ENCODE measurements around the gene WWOX.

WWOX gene

DNA sequence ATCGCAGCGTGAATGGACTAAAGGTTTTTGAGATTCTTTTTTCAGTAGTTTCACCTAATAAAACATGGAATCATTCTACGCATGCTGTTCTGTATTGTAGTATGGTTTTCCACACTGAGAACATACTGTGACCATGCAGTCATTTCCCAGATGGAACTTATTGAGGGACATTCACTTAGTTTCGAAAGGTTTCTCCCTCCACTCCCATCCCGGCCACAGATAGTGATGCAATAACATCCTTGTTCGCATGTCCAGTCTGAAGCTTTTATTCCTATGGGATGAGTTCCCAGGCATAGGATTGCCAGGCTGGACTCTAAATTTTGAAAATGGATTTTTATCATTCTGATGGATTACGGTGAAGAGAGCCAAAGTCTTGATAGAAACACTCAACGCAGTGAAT lies 420.4 kb downstream of the WWOX start:
- Histone ChIP-seq H3K4me3 (ENCODE audit: low read length) (no peak overlapping the region), H3K9me3 (ENCODE audit: control insufficient read depth, low read depth, low read length) (no peaks in the 10 kb centered on the region), H3K27me3 (ENCODE audit: control insufficient read depth, insufficient read depth, low read length) (no peaks in the 10 kb centered on the region), H3K27ac (ENCODE audit: low read length) (no peak overlapping the region), H3K9ac (ENCODE audit: low read length) (no peak overlapping the region), H3K4me1 (ENCODE audit: control insufficient read depth, low read depth, low read length) (no peaks in the 10 kb centered on the region), H3K36me3 (ENCODE audit: control insufficient read depth, low read depth, low read length) (no peaks in the 10 kb centered on the region)

DNA sequence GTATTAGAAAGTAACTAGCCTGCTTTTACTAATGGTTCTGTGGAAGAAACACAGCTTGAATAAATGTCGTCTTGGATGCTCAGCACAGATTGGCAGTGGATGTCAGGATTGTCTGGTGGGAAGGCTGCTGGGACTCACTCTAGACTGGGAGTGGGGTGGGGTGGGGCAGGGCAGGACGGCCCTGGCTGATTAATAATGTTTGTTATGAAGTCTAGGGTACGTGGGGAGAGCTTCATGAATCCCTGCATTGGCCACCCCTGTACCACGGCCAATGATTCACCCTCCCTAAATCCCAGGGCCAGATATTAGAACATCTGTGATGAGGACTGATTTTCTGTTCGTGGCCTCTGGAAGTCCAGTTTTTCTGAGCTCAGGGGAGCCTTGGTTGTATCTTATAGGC lies 421.0 kb downstream of the WWOX start:
- Histone ChIP-seq H3K27me3 (ENCODE audit: control insufficient read depth, insufficient read depth, low read length) (no peaks in the 10 kb centered on the region), H3K27ac (ENCODE audit: low read length) (no peak overlapping the region), H3K4me3 (ENCODE audit: low read length) (no peak overlapping the region), H3K9me3 (ENCODE audit: control insufficient read depth, low read depth, low read length) (no peaks in the 10 kb centered on the region), H3K36me3 (ENCODE audit: control insufficient read depth, low read depth, low read length) (no peaks in the 10 kb centered on the region), H3K4me1 (ENCODE audit: control insufficient read depth, low read depth, low read length) (no peaks in the 10 kb centered on the region), H3K9ac (ENCODE audit: low read length) (no peak overlapping the region)

DNA sequence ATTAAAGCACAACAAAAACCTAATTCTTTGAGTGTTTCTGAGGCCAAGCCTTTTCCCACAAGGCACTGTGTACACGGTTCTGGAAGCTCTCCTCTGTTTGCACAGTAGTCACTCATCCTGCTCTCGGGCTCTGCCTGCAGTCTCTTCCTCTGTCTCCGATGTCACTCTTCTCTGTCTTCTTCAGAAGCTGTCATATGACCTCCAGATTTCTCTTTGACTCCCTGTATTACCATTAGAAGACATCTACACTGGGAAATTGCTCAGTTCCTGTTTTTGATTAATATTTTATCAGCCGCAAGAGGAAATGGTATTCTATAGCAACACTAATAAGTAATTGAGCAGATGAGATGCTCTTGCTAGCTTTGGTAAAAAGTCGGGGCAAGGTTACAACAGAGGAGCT lies 422.9 kb downstream of the WWOX start:
- H3K4me1 ChIP-seq (ENCODE audit: control insufficient read depth, low read depth, low read length) = no peaks in the 10 kb centered on the region
- no peaks in the 10 kb centered on the region for H3K9me3 ChIP-seq (ENCODE audit: control insufficient read depth, low read depth, low read length)
- no peak overlapping the region for H3K9ac ChIP-seq (ENCODE audit: low read length)
- no peaks in the 10 kb centered on the region for H3K36me3 ChIP-seq (ENCODE audit: control insufficient read depth, low read depth, low read length)
- H3K4me3 ChIP-seq (ENCODE audit: low read length) = no peak overlapping the region
- no peaks in the 10 kb centered on the region for H3K27me3 ChIP-seq (ENCODE audit: control insufficient read depth, insufficient read depth, low read length)
- no peak overlapping the region for H3K27ac ChIP-seq (ENCODE audit: low read length)

DNA sequence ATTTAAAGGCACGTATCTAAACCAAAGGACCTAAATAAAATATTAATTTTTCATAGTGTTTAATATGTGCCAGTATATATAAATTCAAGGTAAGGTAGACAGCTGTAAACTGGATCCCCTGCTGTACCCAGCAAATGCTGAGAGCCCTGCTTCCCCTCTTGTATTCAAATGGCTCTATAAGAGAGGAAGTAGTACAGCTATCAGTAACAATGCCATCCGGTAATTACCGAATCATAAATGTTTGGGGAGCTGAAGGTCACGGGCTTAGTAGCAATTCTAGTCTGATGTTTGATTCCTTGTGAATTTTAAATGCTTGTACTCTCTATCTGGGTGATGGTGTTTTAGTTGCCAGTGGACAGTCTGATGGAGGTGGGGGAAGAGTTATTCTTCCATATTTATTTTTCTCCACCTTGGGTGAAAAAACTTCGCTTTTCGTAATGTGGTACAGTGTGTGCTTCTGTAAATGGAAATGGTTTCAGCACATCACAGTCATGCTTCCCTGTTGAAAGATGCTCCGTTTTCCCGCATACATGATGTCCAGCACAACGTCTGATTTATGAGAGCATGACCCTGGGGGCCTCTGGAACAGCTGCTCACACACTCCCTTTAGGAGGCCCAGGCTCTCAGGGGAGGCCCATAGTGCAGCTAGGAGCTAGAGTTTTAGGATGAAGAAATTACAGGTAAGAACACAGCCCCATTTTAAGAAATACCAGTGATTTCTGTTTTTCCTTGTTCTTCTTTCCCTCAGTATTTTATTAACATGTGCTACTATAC lies 423.9 kb downstream of the WWOX start:
- H3K4me3 ChIP-seq (ENCODE audit: low read length) = no peak overlapping the region
- H3K9me3 ChIP-seq (ENCODE audit: control insufficient read depth, low read depth, low read length) = no peaks in the 10 kb centered on the region
- no peak overlapping the region for H3K27ac ChIP-seq (ENCODE audit: low read length)
- H3K36me3 ChIP-seq (ENCODE audit: control insufficient read depth, low read depth, low read length) = no peaks in the 10 kb centered on the region
- no peaks in the 10 kb centered on the region for H3K27me3 ChIP-seq (ENCODE audit: control insufficient read depth, insufficient read depth, low read length)
- H3K4me1 ChIP-seq (ENCODE audit: control insufficient read depth, low read depth, low read length) = no peaks in the 10 kb centered on the region
- H3K9ac ChIP-seq (ENCODE audit: low read length) = no peak overlapping the region

DNA sequence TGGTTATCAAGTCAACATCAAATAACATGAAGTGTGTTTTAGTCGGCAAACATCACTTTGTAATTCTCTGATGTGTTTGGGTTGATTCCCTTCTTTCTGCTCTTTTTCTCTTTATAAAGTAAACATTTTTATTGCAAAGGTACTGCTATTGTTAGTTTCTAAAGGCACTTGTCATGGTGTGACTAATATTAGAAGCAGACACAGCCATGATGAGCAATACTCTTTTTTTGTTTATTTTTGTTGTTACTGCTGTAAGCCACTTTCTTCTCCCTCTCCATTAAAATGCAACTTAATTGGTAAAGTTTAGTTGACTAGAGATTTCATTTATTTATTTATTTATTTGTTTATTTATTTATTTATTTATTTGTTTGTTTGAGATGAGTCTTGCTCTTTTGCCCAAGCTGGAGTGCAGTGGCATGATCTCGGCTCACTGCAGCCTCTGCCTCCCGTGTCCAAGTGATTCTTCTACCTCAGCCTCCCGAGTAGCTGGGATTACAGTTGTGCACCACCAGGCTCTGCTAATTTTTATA lies 424.7 kb downstream of the WWOX start:
- no peak overlapping the region for H3K4me3 ChIP-seq (ENCODE audit: low read length)
- H3K27me3 ChIP-seq (ENCODE audit: control insufficient read depth, insufficient read depth, low read length) = no peaks in the 10 kb centered on the region

DNA sequence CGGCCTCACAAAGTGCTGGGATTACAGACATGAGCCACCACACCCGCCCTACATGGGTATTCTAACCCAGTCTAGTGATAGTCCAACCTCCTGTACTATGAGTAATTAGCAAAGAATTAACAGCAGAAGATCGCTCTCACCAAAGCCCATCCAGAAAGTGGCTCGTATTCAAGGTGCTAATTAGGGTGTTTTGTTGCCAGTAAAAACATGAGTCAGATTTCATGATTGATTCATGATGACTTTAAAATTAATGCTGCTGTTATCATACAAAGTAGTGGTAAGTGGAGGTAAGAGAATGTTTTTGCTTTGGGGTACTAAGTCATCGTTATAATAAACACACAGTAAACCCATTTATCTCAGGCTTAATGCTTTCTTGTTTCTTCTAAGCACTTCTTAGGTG lies 428.8 kb downstream of the WWOX start:
- no peak overlapping the region for H3K4me3 ChIP-seq (ENCODE audit: low read length)
- no peaks in the 10 kb centered on the region for H3K9me3 ChIP-seq (ENCODE audit: control insufficient read depth, low read depth, low read length)
- H3K4me1 ChIP-seq (ENCODE audit: control insufficient read depth, low read depth, low read length) = no peaks in the 10 kb centered on the region
- H3K36me3 ChIP-seq (ENCODE audit: control insufficient read depth, low read depth, low read length) = no peaks in the 10 kb centered on the region
- H3K27ac ChIP-seq (ENCODE audit: low read length) = no peak overlapping the region
- no peaks in the 10 kb centered on the region for H3K27me3 ChIP-seq (ENCODE audit: control insufficient read depth, insufficient read depth, low read length)
- H3K9ac ChIP-seq (ENCODE audit: low read length) = no peak overlapping the region

More for the DNA sequence above, 424.7 kb downstream of the WWOX start:
- H3K27ac ChIP-seq (ENCODE audit: low read length) = no peak overlapping the region
- H3K9ac ChIP-seq (ENCODE audit: low read length) = no peak overlapping the region
- no peaks in the 10 kb centered on the region for H3K9me3 ChIP-seq (ENCODE audit: control insufficient read depth, low read depth, low read length)
- H3K36me3 ChIP-seq (ENCODE audit: control insufficient read depth, low read depth, low read length) = no peaks in the 10 kb centered on the region
- no peaks in the 10 kb centered on the region for H3K4me1 ChIP-seq (ENCODE audit: control insufficient read depth, low read depth, low read length)

DNA sequence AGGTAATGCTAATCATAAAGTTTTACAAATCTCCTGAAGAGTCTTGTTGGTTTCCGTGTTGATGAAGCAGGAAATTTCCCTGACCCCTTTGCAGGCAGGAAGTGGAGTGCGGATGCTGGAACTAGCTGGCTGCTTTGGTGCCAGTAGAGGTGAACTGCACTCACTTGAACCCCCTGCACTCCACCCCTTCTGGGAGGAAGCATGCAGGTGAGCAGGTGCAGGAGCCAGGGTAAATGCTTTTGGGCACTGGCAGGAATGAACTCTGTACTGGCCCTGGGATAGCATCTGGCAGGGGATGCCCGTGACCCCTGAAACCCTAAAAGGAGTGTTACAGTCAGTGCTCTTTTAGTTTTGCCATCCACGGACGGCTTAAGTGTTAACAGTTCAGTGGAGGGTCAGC lies 430.4 kb downstream of the WWOX start:
- Histone ChIP-seq H3K4me1 (ENCODE audit: control insufficient read depth, low read depth, low read length) (no peaks in the 10 kb centered on the region), H3K9me3 (ENCODE audit: control insufficient read depth, low read depth, low read length) (no peaks in the 10 kb centered on the region), H3K27me3 (ENCODE audit: control insufficient read depth, insufficient read depth, low read length) (no peaks in the 10 kb centered on the region), H3K9ac (ENCODE audit: low read length) (no peak overlapping the region), H3K36me3 (ENCODE audit: control insufficient read depth, low read depth, low read length) (no peaks in the 10 kb centered on the region), H3K4me3 (ENCODE audit: low read length) (no peak overlapping the region), H3K27ac (ENCODE audit: low read length) (no peak overlapping the region)

DNA sequence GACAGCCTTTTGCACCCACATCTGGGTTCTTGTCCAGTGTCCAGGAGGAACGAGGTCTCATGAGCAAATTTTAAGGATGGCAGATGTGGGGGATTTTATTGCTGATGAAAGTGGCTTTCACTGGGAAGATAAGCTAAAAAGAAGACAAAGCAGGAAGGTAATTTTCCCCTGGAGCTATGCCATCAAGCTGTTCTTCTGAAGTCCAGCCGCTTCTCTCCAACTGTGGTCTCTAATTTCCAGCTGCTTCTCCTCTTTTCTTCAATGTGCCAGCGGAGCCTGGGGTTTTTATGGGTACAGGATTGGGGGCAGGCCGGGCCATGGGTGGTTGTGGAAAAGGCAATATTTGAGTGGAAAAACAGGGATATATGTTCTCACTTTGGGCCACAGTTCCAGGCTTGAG lies 430.8 kb downstream of the WWOX start:
- no peaks in the 10 kb centered on the region for H3K27me3 ChIP-seq (ENCODE audit: control insufficient read depth, insufficient read depth, low read length)
- H3K9ac ChIP-seq (ENCODE audit: low read length) = no peak overlapping the region
- H3K27ac ChIP-seq (ENCODE audit: low read length) = no peak overlapping the region
- H3K4me1 ChIP-seq (ENCODE audit: control insufficient read depth, low read depth, low read length) = no peaks in the 10 kb centered on the region
- no peak overlapping the region for H3K4me3 ChIP-seq (ENCODE audit: low read length)
- no peaks in the 10 kb centered on the region for H3K9me3 ChIP-seq (ENCODE audit: control insufficient read depth, low read depth, low read length)
- no peaks in the 10 kb centered on the region for H3K36me3 ChIP-seq (ENCODE audit: control insufficient read depth, low read depth, low read length)

DNA sequence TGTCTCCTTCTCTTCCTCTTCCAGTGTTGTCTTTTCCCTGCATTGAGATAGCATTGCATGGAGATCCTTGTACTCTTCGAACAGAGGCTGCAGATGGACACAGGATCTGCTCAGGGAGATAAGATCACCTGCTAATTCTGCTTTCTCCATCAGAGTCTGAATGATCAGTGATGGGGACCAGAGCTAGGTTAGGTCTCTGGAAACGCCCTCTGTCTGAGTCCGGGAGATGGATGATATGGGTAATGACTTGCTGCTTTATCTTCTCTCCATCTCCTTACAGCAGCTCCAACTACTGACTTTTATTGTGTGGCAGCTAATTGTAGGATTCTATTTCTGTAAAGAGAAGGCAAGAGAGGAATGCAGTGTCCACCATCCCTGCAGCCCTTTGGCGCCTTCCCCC lies 435.6 kb downstream of the WWOX start:
- Histone ChIP-seq H3K9me3 (ENCODE audit: control insufficient read depth, low read depth, low read length) (no peaks in the 10 kb centered on the region), H3K4me3 (ENCODE audit: low read length) (no peak overlapping the region), H3K27me3 (ENCODE audit: control insufficient read depth, insufficient read depth, low read length) (no peaks in the 10 kb centered on the region), H3K36me3 (ENCODE audit: control insufficient read depth, low read depth, low read length) (no peaks in the 10 kb centered on the region), H3K27ac (ENCODE audit: low read length) (no peak overlapping the region), H3K4me1 (ENCODE audit: control insufficient read depth, low read depth, low read length) (no peaks in the 10 kb centered on the region), H3K9ac (ENCODE audit: low read length) (no peak overlapping the region)

DNA sequence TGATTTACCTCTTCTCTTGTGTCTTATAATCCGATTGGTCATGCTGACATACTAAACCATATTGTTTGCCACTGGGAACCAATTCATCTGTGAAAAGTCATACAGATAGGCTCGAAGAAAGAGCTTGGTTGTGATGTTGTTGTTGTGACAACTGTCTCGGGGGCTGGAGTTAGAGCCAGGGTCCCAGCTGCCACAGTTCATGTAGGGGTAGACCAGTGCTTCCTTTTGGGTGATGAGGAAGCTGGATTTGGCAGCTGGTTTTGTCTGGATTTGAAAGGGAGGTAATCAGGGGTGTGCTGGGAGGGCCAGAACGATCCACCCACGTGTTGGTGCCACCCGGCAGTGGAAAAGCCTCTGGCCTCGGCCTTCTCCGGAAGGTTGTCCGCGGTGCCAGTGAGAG lies 438.1 kb downstream of the WWOX start:
- no peaks in the 10 kb centered on the region for H3K9me3 ChIP-seq (ENCODE audit: control insufficient read depth, low read depth, low read length)
- H3K9ac ChIP-seq (ENCODE audit: low read length) = no peak overlapping the region
- no peak overlapping the region for H3K27ac ChIP-seq (ENCODE audit: low read length)
- no peaks in the 10 kb centered on the region for H3K4me1 ChIP-seq (ENCODE audit: control insufficient read depth, low read depth, low read length)
- no peaks in the 10 kb centered on the region for H3K27me3 ChIP-seq (ENCODE audit: control insufficient read depth, insufficient read depth, low read length)
- no peaks in the 10 kb centered on the region for H3K36me3 ChIP-seq (ENCODE audit: control insufficient read depth, low read depth, low read length)
- no peak overlapping the region for H3K4me3 ChIP-seq (ENCODE audit: low read length)

DNA sequence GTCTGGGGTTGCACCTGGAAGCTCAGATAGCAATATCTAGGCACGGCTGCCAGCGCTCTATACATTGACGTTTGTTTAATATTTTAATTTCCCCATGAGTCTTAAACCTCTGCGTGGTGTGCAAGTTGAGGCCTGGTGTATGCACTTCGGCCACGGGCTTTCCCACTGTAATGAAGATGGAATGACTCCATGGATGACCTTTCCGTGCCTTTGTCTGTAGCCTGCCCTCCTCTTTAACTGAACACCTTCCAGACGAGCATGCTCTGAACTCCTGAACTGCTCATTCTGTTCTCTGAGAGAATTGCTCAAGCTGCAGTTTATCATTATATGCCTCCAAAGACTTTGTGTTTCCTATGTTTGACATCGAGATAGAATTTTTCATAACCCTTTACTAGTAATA lies 438.8 kb downstream of the WWOX start:
- Histone ChIP-seq H3K27ac (ENCODE audit: low read length) (no peak overlapping the region), H3K36me3 (ENCODE audit: control insufficient read depth, low read depth, low read length) (no peaks in the 10 kb centered on the region), H3K9ac (ENCODE audit: low read length) (no peak overlapping the region), H3K9me3 (ENCODE audit: control insufficient read depth, low read depth, low read length) (no peaks in the 10 kb centered on the region), H3K4me3 (ENCODE audit: low read length) (no peak overlapping the region), H3K27me3 (ENCODE audit: control insufficient read depth, insufficient read depth, low read length) (no peaks in the 10 kb centered on the region), H3K4me1 (ENCODE audit: control insufficient read depth, low read depth, low read length) (no peaks in the 10 kb centered on the region)

DNA sequence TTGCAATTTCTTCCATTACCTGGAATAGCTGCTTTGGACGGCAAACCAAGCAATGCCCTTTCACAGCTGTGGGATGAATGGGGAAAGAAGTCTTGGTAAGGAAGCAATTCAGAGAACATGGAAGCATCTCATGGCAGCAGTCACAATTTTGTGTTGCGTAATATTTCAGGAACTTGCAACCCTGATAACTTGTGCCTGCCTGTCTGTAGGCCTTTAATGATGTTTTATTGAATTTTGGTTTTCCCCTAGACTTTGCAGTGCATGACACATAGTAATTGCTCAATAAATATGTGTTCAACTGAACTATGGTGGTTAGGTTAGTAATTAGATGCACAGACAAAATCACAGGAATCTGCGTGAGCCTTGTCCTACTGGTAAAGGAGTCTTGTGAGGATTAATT lies 439.5 kb downstream of the WWOX start:
- Histone ChIP-seq H3K27me3 (ENCODE audit: control insufficient read depth, insufficient read depth, low read length) (no peaks in the 10 kb centered on the region), H3K36me3 (ENCODE audit: control insufficient read depth, low read depth, low read length) (no peaks in the 10 kb centered on the region), H3K27ac (ENCODE audit: low read length) (no peak overlapping the region), H3K9me3 (ENCODE audit: control insufficient read depth, low read depth, low read length) (no peaks in the 10 kb centered on the region), H3K4me1 (ENCODE audit: control insufficient read depth, low read depth, low read length) (no peaks in the 10 kb centered on the region), H3K9ac (ENCODE audit: low read length) (no peak overlapping the region), H3K4me3 (ENCODE audit: low read length) (no peak overlapping the region)

Measured in iPS-18a (cell line).